ENCODE data around the gene CELF2. TPM values are rescaled to one million over a fixed set of nuclear protein-coding genes. Genes with fewer than 3 reads are reported as not detected.

The CELF2 gene
- total and polyA plus RNA-seq, 2 of the 4 experiments (the other 2 are of a cell fraction), result 3.5 to 6.6 TPM

- H4K8ac ChIP-seq (ENCODE audit: low read depth in 2 of 2, low read length in 2 of 2), result no peak overlapping the region
- no peak overlapping the region for H2AK9ac ChIP-seq (replicated peaks; ENCODE audit: low read depth, low read length, poor library complexity)
- H3K23ac ChIP-seq (ENCODE audit: low read depth, low read length), result no peak overlapping the region
- BruUV-seq (replicated peaks), result no TSS peak
- no peaks in the 10 kb centered on the region for H3K9me1 ChIP-seq (ENCODE audit: insufficient read depth, low read length)
- ATAC-seq (ENCODE audit: low read depth), result no peak
- no peak overlapping the region for H4K5ac ChIP-seq (ENCODE audit: low read depth, low read length)
- H3K18ac ChIP-seq (ENCODE audit: low read depth, low read length), result no peak overlapping the region
- H3K14ac ChIP-seq (replicated peaks; ENCODE audit: low read depth, low read length), result no peak overlapping the region
- no peak overlapping the region for H2BK20ac ChIP-seq (ENCODE audit: low read depth, low read length)
- no peak overlapping the region for H2AFZ ChIP-seq (replicated peaks; ENCODE audit: low read length, poor library complexity)
- H3K9ac ChIP-seq (ENCODE audit: low read depth, low read length), result no peak overlapping the region
- ChIA-PET CTCF (no interaction called here), POLR2A (ENCODE audit: unreplicated experiment) (no interaction called here)
- 78% methylated on average over 1 of the region's 6 CpGs; no CpG with 5 or more reads in 1 of the 2 experiments for WGBS, 2 experiments (ENCODE audit: extremely low coverage in 2 of 2, insufficient read length in 1 of 2)
- no peaks in the 10 kb centered on the region for H3K79me1 ChIP-seq (ENCODE audit: low read depth in 1 of 2, low read length in 2 of 2)
- no peak for DNase-seq
- H3K27me3 ChIP-seq (ENCODE audit: control insufficient read depth, insufficient read depth, low read length), result no peaks in the 10 kb centered on the region
- no peak overlapping the region for H2AK5ac ChIP-seq (ENCODE audit: low read depth, low read length)
- no peak overlapping the region for H3K4me2 ChIP-seq (ENCODE audit: low read depth, low read length)
- H4K20me1 ChIP-seq (ENCODE audit: insufficient read depth, low read length), result no peaks in the 10 kb centered on the region
- no peak overlapping the region for H2BK120ac ChIP-seq (ENCODE audit: low read depth, low read length)
- H2BK5ac ChIP-seq (ENCODE audit: low read depth, low read length, poor library complexity, severe bottlenecking), result no peak overlapping the region
- H3K4me1 ChIP-seq (ENCODE audit: control insufficient read depth, insufficient read depth, low read length), result peaks cover 2% of the 10 kb centered on the region; the same call in 1 of the 2 replicates
- H3K56ac ChIP-seq (ENCODE audit: extremely low read depth, insufficient read depth, low read length), result no peak overlapping the region
- no peaks in the 10 kb centered on the region for H3K9me3 ChIP-seq (ENCODE audit: control insufficient read depth, insufficient read depth, low read length)
- no peak overlapping the region for H4K91ac ChIP-seq (ENCODE audit: insufficient read depth, low read depth, low read length)
- TF ChIP-seq MAFK (IDR thresholded peaks at IDR 0.05; ENCODE audit: low read depth, low read length) (no peak), NFE2L2 (IDR thresholded peaks at IDR 0.05; ENCODE audit: low read depth, low read length) (no peak), USF2 (IDR thresholded peaks at IDR 0.05; ENCODE audit: low read depth, low read length) (no peak), POLR2A (IDR thresholded peaks at IDR 0.05; ENCODE audit: low read depth, low read length) (no peak), CHD1 (IDR thresholded peaks at IDR 0.05; ENCODE audit: low read depth, low read length) (no peak)
- no peak overlapping the region for H3K4ac ChIP-seq (ENCODE audit: low read depth, low read length)
- in situ Hi-C loops (cut with MboI; ENCODE audit: low sequenced_read_pairs) (no loop called here), dilution Hi-C loops (cut with HindIII; ENCODE audit: low sequenced_read_pairs, unreplicated experiment) (no loop called here), intact Hi-C loops (cut with micrococcal nuclease) (no loop called here)
- H2BK15ac ChIP-seq (ENCODE audit: low read depth, low read length), result no peak overlapping the region
- H3K4me3 ChIP-seq (ENCODE audit: insufficient read depth, low read depth, low read length), result no peak overlapping the region
- H3K36me3 ChIP-seq (ENCODE audit: control insufficient read depth, insufficient read depth, low read length), result no peaks in the 10 kb centered on the region
- H3K27ac ChIP-seq (ENCODE audit: insufficient read depth, low read length), result no peak overlapping the region
Measured at GRCh38 chr10:11153245-11153644, 135.6 kb downstream of the CELF2 start.
